ENCODE data around the gene KIFC1.
"Not testable (repeated sequence)": the region's sequence is repeated elsewhere in the genome, so short reads cannot be mapped to it uniquely, and the experiment has no call there.

The KIFC1 gene, protein sequence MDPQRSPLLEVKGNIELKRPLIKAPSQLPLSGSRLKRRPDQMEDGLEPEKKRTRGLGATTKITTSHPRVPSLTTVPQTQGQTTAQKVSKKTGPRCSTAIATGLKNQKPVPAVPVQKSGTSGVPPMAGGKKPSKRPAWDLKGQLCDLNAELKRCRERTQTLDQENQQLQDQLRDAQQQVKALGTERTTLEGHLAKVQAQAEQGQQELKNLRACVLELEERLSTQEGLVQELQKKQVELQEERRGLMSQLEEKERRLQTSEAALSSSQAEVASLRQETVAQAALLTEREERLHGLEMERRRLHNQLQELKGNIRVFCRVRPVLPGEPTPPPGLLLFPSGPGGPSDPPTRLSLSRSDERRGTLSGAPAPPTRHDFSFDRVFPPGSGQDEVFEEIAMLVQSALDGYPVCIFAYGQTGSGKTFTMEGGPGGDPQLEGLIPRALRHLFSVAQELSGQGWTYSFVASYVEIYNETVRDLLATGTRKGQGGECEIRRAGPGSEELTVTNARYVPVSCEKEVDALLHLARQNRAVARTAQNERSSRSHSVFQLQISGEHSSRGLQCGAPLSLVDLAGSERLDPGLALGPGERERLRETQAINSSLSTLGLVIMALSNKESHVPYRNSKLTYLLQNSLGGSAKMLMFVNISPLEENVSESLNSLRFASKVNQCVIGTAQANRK

DNA sequence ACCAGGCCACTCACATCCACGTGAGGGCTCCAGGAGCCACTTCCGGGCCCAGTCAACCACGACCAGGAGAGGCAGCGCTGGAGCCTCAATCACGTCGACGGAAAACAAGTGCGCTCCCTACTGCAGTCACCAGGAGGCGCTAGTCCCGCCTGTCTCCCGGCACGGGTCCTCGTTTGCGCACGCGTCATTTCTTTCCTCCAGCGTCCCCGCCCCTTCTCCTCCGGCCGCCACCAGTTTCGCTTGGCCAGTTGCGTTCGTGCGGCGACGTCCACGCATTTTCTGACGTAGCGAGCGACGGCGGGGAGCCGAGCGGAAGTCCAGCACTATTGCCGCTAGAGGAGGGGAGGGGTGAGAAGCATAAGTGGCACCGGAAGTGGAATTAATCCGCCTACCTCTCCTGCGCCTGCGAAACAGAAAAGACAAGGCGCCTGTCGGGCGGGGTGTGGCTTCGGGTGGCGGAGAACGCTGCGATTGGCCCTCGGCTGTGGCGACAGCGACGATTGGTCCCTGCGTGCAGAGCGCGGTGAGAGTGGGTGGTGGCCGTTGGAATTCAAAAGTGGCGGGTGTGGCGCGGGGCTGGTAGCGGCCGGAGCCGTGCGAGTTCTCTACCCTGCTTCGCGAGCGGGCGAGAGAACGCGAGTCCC is at the start of gene KIFC1:
KIFC1 (plus strand) TSS at position 546 of the 644 bp plus-strand sequence. CDS start 163 bp downstream, outside the sequence.
- peak; percentile 100 for DNase-seq

DNA sequence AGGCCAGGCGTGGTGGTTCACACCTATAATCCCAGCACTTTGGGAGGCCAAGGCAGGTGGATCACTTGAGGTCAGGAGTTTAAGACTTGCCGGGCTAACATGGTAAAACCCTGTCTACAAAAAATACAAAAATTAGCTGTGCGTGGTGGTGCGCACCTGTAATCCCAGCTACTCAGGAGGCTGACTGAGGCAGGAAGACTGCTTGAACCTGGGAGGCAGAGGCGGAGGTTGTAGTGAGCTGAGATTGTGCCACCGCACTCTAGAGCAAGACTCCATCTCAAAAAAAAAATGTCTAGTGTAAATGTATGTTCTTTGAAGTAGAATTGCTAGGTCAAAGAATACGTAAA is 48.0 kb upstream of the KIFC1 start:
- not testable (repeated sequence) for DNase-seq

DNA sequence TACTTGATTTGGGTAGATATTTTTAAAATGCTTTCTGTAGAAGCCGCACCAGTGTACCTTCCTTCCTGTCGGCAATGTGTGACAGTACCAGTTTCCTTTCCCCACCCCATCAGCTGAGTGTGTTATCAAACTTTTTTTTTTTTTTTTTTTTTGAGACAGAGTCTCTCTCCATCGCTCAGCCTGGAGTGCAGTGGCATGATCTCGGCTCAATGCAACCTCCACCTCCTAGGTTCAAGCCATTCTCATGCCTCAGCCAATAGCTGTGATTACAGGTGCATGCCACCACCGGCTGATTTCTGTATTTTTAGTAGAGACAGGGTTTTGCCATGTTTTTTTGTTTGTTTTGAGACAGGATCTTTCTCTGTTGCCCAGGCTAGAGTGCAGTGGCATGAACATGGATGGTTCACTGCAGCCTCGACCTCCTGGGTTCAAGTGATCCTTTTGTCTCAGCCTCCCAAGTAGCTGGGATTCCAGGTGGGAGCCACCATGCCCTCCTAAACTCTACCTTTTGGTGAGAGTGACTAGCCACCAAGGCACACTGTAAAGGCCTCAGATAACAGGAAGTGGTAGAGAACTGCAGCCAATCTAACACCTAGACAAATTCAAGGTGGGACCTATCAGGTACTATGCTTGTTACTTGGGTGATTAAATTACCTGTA is 47.5 kb upstream of the KIFC1 start:
- DNase-seq, result peak; percentile 63

- peak; percentile 82 for DNase-seq
Observed at GRCh38 chr6:33344701-33345697, 46.6 kb upstream of the KIFC1 start.

- DNase-seq, result not testable (repeated sequence)
Observed at GRCh38 chr6:33346972-33347371, 44.7 kb upstream of the KIFC1 start.

DNA sequence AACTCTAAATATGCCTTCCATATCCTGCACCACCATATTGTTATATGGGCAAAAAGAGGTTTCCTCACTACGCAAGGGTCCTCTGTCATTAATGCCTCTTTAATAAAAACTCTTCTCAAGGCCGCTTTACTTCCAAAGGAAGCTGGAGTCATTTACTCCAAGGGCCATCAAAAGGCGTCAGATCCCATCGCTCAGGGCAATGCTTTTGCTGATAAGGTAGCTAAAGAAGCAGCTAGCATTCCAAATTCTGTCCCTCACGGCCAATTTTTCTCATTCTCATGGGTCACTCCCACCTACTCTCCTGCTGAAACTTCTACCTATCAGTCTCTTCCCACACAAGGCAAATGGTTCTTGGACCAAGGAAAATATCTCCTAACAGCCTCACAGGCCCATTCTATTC is 43.8 kb upstream of the KIFC1 start:
- DNase-seq, result no peak

GRCh38 chr6:33355860-33356259 is 35.8 kb upstream of the KIFC1 start:
- DNase-seq, result not testable (repeated sequence)

DNA sequence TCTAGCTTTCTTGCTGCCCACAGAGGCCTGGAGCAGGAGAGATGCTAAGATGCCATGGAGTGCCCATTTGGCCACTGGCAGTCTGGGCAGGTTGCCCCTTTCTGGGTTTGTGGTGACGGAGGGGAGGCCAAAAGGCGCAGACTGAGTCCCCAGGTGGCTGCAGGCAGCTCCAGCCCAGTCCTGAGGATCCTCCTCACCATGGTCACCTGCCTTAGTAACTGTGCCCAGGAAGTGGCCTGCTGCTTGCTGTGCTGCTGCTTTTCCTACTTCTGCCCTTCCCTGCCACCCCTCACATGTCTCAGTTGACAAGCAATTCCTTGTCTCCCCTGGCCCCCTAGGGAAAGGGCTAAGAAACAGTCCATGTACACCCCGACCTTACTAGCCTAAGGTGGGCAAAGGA is 35.3 kb upstream of the KIFC1 start:
- no peak for DNase-seq

DNA sequence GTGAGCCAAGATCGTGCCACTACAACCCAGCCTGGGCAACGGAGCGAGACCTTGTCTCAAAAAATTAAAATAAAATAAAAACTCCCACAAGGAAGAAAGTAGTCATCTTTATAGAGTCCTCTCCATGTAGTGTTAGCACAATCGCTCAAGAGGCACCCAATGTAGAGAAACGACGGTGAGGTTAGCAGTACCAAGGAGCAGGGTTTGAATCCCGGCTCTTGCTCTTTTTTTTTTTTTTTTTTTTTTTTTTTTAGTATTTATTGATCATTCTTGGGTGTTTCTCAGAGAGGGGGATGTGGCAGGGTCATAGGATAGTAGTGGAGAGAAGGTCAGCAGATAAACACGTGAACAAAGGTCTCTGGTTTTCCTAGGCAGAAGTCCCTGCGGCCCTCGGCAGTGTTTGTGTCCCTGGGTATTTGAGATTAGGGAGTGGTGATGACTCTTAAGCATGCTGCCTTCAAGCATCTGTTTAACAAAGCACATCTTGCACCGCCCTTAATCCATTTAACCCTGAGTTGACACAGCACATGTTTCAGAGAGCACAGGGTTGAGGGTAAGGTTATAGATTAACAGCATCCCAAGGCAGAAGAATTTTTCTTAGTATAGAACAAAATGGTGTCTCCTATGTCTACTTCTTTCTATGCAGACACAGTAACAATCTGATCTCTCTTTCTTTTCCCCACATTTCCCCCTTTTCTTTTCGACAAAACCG is 34.3 kb upstream of the KIFC1 start:
- DNase-seq, result not testable (repeated sequence)

- DNase-seq, result no peak
Observed at GRCh38 chr6:33359331-33359730, 32.3 kb upstream of the KIFC1 start.

DNA sequence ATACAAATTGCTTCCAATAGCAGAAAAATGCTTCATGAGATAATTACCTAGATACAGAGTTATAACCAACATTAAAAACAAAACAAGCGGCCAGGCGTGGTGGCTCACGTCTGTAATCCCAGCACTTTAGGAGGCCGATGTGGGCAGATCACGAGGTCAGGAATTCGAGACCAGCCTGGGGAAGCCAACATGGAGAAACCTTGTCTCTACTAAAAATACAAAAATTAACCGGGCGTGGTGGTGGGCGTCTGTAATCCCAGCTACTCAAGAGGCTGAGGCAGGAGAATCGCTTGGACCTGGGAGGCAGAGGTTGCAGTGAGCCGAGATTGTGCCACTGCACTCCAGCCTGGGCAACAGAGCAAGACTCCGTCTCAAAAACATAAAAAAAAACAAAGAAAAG is 28.1 kb upstream of the KIFC1 start:
- not testable (repeated sequence) for DNase-seq

DNA sequence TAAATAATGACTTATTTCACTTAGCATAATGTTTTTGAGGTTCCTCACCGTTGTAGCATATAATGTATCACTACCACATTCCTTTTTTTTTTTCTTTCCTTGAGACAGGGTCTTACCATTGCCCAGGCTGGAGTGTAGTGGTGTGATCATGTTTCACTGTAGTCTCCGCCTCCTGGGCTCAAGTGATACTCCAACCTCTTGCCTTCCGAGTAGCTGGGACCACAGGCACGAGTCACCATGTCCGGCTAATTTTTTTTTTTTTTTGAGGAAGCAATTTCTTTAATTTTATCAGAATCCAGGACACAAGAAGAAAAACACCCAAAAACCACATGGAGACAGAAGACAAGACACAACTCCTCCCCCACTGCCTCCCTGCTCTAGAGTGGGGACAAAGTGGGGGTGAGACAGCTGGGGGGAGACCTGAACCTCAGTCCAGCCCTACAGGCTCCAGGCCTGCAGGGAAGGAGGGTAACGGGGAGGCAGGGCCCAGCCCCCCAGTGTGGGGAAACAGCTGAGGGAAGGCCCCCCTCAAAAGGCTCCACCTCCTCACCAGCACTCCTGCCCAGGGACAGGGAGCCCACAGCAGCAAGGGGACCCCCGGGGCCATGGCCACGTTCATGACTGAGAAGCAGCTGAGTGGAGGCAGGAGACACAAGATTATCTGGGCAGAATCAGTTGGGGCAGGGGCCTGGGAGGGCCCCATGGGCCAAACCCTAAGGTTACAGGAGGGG is 27.0 kb upstream of the KIFC1 start:
- not testable (repeated sequence) for DNase-seq

DNA sequence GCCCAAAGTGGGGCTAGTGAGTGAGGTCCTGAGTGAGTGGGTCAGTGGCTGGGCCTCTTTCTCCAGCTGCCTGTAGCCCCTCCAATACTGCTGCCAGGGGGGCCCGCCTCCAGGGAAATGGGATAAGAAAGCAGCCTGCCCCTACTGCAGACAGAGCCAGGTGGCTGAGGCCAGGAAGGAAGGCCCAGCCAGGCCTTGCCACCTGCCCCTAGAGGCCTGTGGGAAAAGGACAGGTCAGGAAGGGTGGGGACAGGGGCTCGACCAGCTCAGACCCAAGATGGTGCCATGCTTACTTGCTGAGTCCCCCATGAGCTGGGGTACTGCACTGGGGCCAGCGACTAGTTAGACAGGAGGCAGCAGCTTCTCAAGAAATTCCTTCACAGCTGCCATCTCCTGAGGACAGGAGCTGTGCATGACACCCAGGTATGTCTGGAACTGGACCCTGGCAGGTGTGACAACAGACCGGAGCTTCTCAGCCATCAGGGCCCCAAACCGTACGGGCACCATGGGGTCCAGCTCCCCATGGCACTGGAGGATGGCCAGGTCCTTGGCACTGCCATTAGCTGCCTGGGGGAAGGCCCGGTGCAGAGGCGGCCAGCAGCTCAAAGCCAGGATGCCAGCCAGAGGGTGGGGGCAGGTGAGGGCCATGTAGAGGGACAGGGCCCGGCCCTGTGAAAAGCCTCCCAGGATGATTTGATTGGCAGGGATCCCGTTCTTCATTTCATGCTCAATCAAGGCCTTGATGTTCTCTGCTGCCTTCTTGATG is 26.2 kb upstream of the KIFC1 start:
- not testable (repeated sequence) for DNase-seq

DNA sequence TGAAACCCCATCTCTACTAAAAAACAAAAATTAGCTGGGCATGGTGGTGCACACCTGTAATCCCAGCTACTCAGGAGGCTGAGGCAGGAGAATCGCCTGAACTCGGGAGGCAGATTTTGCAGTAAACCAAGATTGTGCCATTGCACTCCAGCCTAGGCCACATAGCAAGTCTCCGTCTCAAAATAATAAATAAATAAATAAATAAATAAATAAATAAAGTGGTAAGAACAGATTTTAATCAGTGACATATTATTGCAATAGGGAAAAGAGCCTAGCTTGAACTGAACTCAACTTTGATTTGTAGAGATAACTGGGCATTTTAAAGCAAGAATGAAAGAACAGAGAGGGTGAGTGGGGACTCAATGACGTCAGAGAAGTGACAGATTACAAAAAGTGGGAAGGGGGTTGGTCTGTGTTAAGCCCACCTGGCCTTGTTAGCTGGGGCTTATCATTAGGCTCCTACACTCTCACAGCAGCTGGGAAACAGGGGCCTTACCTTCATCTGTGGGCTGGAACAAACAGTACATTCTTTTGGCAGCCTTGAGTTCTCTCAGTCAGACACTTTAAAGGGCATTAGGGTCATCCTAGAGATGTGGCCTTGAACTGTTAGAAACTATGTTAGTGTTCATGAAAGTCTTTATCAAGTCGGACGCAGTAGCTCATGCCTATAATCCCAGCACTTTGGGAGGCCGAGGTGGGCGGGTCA is 24.5 kb upstream of the KIFC1 start:
- no peak for DNase-seq

DNA sequence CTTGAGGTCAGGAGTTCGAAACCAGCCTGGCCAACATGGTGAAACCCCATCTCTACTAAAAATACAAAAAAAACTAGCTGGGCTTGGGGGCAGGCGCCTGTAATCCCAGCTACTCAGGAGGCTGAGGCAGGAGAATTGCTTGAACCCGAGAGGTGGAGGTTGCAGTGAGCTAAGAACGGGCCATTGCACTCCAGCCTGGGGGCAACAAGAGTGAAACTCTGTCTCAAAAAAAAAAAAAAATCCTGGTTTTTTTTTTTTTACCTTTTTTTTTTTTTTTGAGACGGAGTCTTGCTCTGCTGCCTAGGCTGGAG is 24.0 kb upstream of the KIFC1 start:
- DNase-seq, result not testable (repeated sequence)

GRCh38 chr6:33371901-33372300 is 19.7 kb upstream of the KIFC1 start:
- not testable (repeated sequence) for DNase-seq

DNA sequence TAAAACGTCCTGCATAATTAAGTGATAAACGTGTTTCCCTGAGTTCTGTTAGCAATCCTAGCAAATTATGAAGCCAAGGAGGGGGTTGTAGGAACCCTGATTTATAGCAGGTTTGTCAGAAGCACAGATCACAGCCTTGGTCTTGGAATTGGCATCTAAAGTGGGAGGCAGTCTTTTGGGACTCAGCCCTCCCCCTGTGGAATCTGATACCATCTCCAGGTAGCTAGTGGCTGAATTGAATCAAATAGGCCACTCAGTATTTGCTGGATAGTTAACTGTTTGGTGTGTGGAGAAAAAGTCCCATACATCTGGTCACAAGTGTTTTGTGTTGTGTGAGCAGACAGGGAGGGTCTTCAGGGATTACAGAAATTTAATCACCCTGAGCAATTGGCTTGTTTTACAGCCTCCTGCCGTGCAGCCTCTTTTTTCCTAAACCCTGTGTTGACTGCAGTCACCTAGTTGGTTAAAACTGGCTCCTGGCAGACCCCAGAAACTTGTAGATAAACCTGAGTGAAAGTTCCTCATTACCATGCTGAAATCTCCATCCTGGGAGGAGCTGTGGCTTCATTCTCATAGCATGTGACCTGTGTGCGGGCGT is 19.0 kb upstream of the KIFC1 start:
- no peak for DNase-seq

DNA sequence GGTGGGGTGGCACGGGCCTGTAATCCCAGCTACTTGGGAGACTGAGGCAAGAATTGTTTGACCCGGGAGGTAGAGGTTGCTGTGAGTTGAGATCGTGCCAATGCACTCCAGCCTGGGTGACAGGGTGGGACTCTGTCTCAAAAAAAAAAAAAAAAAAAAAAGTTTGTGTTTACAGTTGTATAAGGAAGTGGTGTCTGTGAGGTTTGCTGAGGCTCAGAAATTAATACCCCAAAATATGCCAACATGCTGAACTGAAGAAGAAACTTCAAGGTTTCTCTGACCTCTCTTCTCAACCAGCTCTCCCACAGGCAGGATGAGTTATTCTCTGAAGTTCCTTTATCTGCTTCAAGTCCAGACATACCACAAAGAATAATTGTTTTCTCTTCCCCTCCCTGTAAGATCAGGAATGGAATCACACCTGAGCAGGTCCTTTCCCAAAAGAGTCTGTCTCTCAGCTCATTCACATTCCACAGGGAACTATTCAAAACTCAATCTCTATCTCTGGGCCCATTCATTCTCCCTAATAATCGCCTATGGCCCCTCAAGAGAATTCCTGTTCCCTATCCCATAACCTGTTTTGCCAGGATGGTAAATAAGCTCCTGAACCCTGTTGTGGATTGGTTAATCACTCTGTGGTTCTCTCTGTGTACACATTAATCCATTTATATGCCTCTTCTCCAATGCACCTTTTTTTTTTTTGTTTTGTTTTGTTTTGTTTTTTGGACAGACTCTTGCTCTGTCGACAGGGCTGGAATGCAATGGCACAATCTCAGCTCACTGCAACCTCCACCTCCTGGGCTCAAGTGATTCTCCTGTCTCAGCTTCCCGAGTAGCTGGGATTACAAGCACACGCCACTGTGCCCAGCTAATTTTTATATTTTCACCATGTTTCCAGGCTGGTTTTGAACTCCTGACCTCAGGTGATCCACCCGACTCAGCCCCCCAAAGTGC is 17.4 kb upstream of the KIFC1 start:
- no peak for DNase-seq

All from activated CD4-positive, alpha-beta T cell treated with anti-CD3 and anti-CD28 coated beads, Interleukin-2, Interleukin-6, amounts not matched to agents 100 ng/mL and 50 ng/mL, durations not matched to agents 16 hours and 8 hours (primary cell).